ENCODE data around the gene GPS1. TPM values are rescaled to one million over a fixed set of nuclear protein-coding genes. Genes with fewer than 3 reads are reported as not detected.

The GPS1 gene
- total RNA-seq, 2 experiments from 2014 or later, result 92.4 to 106 TPM

GRCh38 chr17:82095777-82096708, 44.3 kb downstream of the GPS1 start:
- no peak for DNase-seq
- Mint-ChIP-seq H3K4me3 (peak overlapping the region; percentile 41), H3K27ac (no peak overlapping the region), H3K4me1 (peaks cover 13% of the 10 kb centered on the region), H3K36me3 (peaks cover 8% of the 10 kb centered on the region), H3K9me3 (ENCODE audit: low read depth) (no peaks in the 10 kb centered on the region), H3K27me3 (no peaks in the 10 kb centered on the region)
- CTCF ChIA-PET, result no interaction called here
- no peak for ATAC-seq

- CTCF ChIA-PET, result no interaction called here
- H3K27ac Mint-ChIP-seq, result no peak overlapping the region
- H3K4me1 Mint-ChIP-seq, result peaks cover 13% of the 10 kb centered on the region
- no peaks in the 10 kb centered on the region for H3K27me3 Mint-ChIP-seq
- ATAC-seq (no peak), DNase-seq (no peak)
- peak overlapping the region; percentile 69 for H3K4me3 Mint-ChIP-seq
- H3K36me3 Mint-ChIP-seq, result peaks cover 7% of the 10 kb centered on the region
- no peaks in the 10 kb centered on the region for H3K9me3 Mint-ChIP-seq (ENCODE audit: low read depth)
Measured at GRCh38 chr17:82096709-82097183, 45.0 kb downstream of the GPS1 start.

- Mint-ChIP-seq H3K4me1 (peaks cover 13% of the 10 kb centered on the region), H3K36me3 (peaks cover 5% of the 10 kb centered on the region), H3K4me3 (peak overlapping the region; percentile 69), H3K27ac (no peak overlapping the region), H3K9me3 (ENCODE audit: low read depth) (no peaks in the 10 kb centered on the region), H3K27me3 (no peaks in the 10 kb centered on the region)
- ATAC-seq, result peak; percentile 2
- CTCF ChIA-PET, result interaction anchor here (1.0 to 1.8 kb wide), 3 partner anchors 9 to 59 kb away, joined by 3 to 12 read pairs (median 9); partner anchors contain the start of gene DCXR
- peak; percentile 56 for DNase-seq
Measured at GRCh38 chr17:82097184-82097918, 45.7 kb downstream of the GPS1 start.

- no peaks in the 10 kb centered on the region for H3K27me3 Mint-ChIP-seq
- ATAC-seq (no peak), DNase-seq (no peak)
- no peaks in the 10 kb centered on the region for H3K9me3 Mint-ChIP-seq (ENCODE audit: low read depth)
- H3K36me3 Mint-ChIP-seq, result peaks cover 5% of the 10 kb centered on the region
- CTCF ChIA-PET, result interaction anchor here (1.0 to 1.8 kb wide), 4 partner anchors 9 to 78 kb away, joined by 3 to 12 read pairs (median 9); partner anchors contain the start of gene DCXR
- H3K4me1 Mint-ChIP-seq, result peaks cover 13% of the 10 kb centered on the region
- peak overlapping the region; percentile 58 for H3K4me3 Mint-ChIP-seq
- peak overlapping the region; percentile 49 for H3K27ac Mint-ChIP-seq
Measured at GRCh38 chr17:82097919-82098168, 46.1 kb downstream of the GPS1 start.

- Mint-ChIP-seq H3K4me3 (peak within 1 kb of the TSS; percentile 76), H3K27me3 (no peaks in the 10 kb centered on the region), H3K9me3 (ENCODE audit: low read depth) (no peaks in the 10 kb centered on the region), H3K4me1 (peaks cover 13% of the 10 kb centered on the region), H3K36me3 (peaks cover 2% of the 10 kb centered on the region), H3K27ac (peak within 1 kb of the TSS; percentile 49)
- ATAC-seq (peak; percentile 80), DNase-seq (peak; percentile 95)
- CTCF ChIA-PET, result interaction anchor here (1.0 to 1.8 kb wide), 6 partner anchors 8 to 79 kb away, joined by 3 to 12 read pairs (median 8); partner anchors contain the start of gene DCXR
Measured at GRCh38 chr17:82098169-82098938, 46.7 kb downstream of the GPS1 start, which contains the start of gene FASN. Gene FASN (minus strand): TSS chr17:82098236. CDS start chr17:82096445, 1,791 bp downstream.

- Mint-ChIP-seq H3K4me3 (peak overlapping the region; percentile 76), H3K36me3 (peaks cover 1% of the 10 kb centered on the region), H3K9me3 (ENCODE audit: low read depth) (no peaks in the 10 kb centered on the region), H3K4me1 (peaks cover 13% of the 10 kb centered on the region), H3K27ac (peak overlapping the region; percentile 87), H3K27me3 (no peaks in the 10 kb centered on the region)
- DNase-seq, result no peak
- CTCF ChIA-PET, result interaction anchor here (1.0 to 1.8 kb wide), 6 partner anchors 8 to 79 kb away, joined by 3 to 12 read pairs (median 8); partner anchors contain the start of gene DCXR
- no peak for ATAC-seq
Measured at GRCh38 chr17:82098939-82099763, 47.5 kb downstream of the GPS1 start.

GRCh38 chr17:82100502-82101298, 49.0 kb downstream of the GPS1 start:
- H3K9me3 Mint-ChIP-seq (ENCODE audit: low read depth), result no peaks in the 10 kb centered on the region
- no peak for DNase-seq
- peak overlapping the region; percentile 76 for H3K4me3 Mint-ChIP-seq
- H3K4me1 Mint-ChIP-seq, result peaks cover 20% of the 10 kb centered on the region
- no peak for ATAC-seq
- no peaks in the 10 kb centered on the region for H3K27me3 Mint-ChIP-seq
- peaks cover 1% of the 10 kb centered on the region for H3K36me3 Mint-ChIP-seq
- H3K27ac Mint-ChIP-seq, result peak overlapping the region; percentile 87
- CTCF ChIA-PET, result interaction anchor here (1.0 to 1.4 kb wide), 2 partner anchors 70 to 71 kb away, joined by 3 read pairs; no protein-coding TSS in a partner anchor

GRCh38 chr17:82101301-82101715, 49.6 kb downstream of the GPS1 start:
- Mint-ChIP-seq H3K9me3 (ENCODE audit: low read depth) (no peaks in the 10 kb centered on the region), H3K27ac (no peak overlapping the region), H3K27me3 (no peaks in the 10 kb centered on the region), H3K4me3 (no peak overlapping the region), H3K4me1 (peaks cover 20% of the 10 kb centered on the region), H3K36me3 (no peaks in the 10 kb centered on the region)
- CTCF ChIA-PET, result no interaction called here
- ATAC-seq (no peak), DNase-seq (no peak)

- no peak overlapping the region for H3K4me3 Mint-ChIP-seq
- peaks cover 24% of the 10 kb centered on the region for H3K4me1 Mint-ChIP-seq
- H3K36me3 Mint-ChIP-seq, result no peaks in the 10 kb centered on the region
- CTCF ChIA-PET, result no interaction called here
- no peak for DNase-seq
- H3K27ac Mint-ChIP-seq, result peak overlapping the region; percentile 40
- ATAC-seq, result no peak
- no peaks in the 10 kb centered on the region for H3K9me3 Mint-ChIP-seq (ENCODE audit: low read depth)
- H3K27me3 Mint-ChIP-seq, result no peaks in the 10 kb centered on the region
Measured at GRCh38 chr17:82101767-82102679, 50.3 kb downstream of the GPS1 start.

GRCh38 chr17:82103553-82104451, 52.1 kb downstream of the GPS1 start:
- no peak for DNase-seq
- H3K4me1 Mint-ChIP-seq, result peaks cover 25% of the 10 kb centered on the region
- no peaks in the 10 kb centered on the region for H3K36me3 Mint-ChIP-seq
- H3K27me3 Mint-ChIP-seq, result no peaks in the 10 kb centered on the region
- CTCF ChIA-PET, result no interaction called here
- no peaks in the 10 kb centered on the region for H3K9me3 Mint-ChIP-seq (ENCODE audit: low read depth)
- no peak overlapping the region for H3K27ac Mint-ChIP-seq
- no peak for ATAC-seq
- H3K4me3 Mint-ChIP-seq, result no peak overlapping the region
